Measurements from ENCODE around the gene KLF16.

Gene KLF16

DNA sequence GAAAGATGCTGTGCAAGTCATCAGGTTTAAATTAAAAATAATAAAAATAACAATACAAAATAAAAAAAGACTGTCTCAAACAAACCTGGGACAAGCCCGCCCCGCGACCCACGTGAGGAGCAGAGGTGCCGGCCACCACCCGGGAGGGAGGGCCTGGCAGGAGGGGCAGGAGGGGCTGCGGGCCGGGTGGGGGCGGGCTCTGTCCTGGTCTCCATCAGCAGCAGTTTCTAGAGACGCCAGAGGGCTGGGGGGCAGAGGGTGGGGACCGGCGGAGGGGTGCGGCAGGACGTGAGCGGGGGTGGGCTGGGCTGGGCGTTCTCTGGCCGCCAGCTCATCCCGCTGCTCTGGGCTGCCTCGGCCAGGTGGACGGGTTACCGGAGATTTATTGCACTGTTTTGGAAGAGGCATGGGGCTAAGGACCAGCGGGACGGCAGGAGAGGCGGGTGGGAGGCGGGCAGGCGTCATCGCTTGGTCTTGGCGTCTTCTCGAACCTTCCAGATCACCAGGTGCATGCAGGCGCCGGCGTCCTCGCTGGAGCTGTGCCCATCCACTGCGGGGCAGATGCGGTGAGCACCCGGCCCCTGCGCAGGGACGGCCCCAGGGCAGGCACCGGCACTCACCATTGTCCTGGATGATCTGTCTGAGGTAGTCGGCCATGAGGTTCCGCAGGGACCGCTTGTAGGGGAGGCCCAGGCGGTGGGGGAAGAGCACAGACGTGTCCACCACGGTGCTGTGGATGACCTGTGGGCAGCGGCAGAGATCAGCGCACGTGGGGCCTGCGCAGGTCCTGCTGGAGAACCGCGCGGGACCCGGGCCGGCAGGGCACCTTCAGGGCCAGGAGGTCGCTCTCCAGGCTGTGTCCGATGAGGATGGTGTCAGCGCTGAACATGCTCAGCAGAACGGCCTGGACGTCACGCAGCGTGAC, 47.5 kb downstream of the KLF16 start:
- Mint-ChIP-seq H3K9me3 (no peaks in the 10 kb centered on the region), H3K4me3 (no peak overlapping the region), H3K4me1 (peaks cover 13% of the 10 kb centered on the region)

DNA sequence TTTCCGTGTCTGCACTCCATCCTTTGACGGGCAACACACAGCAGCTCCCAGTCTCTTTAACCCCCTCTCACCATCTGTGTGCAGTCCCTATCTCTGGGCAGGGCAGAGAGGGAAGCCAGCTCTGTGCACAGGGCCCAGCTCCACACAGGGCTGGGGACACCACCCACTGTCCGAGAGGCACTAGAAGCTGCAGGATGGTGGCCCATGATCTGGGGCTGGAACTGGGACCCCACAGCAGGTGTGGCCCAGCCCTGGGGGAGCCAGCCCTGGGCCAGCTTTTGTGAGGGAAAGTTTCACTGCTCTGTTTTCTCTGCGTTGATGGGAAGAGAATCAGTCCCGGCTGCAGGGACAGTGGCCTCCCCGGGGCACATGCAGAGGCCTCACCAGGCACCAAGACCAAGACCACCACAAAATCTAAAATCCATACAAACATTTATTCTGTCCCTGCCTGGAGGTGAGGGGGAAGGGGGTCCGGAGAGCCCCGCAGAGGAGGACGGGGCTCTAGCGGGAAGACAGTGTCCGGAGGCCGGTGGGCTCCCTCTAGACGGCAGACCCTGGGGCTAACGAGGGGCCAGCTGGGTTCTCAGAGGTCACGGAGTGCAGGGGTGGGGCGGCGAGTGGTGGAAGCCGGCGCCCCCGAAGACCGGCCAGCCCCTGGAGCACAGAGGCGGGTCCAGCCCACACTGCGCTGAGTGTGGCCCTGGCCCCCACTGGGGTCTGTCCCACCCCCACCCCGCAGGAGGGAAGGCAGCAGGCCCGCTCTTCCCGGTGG, 48.4 kb downstream of the KLF16 start:
- Mint-ChIP-seq H3K36me3 (peaks cover 9% of the 10 kb centered on the region), H3K4me3 (no peak overlapping the region), H3K9me3 (no peaks in the 10 kb centered on the region), H3K4me1 (peaks cover 13% of the 10 kb centered on the region), H3K27ac (no peak overlapping the region), H3K27me3 (no peaks in the 10 kb centered on the region)
- no peak for DNase-seq (ENCODE audit: low spot score in 2 of 2)
- no peak for ATAC-seq (ENCODE audit: low read depth)

More for the DNA sequence above, 47.5 kb downstream of the KLF16 start:
- Mint-ChIP-seq H3K27me3 (no peaks in the 10 kb centered on the region), H3K36me3 (peaks cover 13% of the 10 kb centered on the region), H3K27ac (no peak overlapping the region)
- ATAC-seq (ENCODE audit: low read depth) (no peak), DNase-seq (ENCODE audit: low spot score in 2 of 2) (no peak)

DNA sequence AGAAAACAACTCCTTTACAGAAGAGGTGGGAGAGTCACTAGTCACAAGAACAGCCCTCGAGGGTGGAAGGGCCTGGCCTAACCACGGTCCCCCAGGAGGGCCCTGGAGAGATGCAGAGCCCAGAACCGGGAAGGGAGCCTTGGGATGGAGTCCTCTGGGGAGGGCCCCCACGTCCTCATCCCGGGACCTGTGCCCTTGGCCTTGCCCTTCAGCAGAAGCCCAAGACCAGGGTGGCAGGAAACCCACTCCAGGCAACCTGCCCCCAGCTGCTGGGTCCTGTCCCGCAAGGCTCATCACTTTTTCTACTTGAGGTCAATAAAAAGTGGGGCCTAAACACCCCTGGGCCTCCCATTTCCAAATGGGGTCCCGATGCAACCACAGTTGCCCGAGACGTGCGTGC, 49.0 kb downstream of the KLF16 start:
- ATAC-seq (ENCODE audit: low read depth) = no peak
- H3K4me1 Mint-ChIP-seq = peaks cover 13% of the 10 kb centered on the region
- no peak overlapping the region for H3K27ac Mint-ChIP-seq

DNA sequence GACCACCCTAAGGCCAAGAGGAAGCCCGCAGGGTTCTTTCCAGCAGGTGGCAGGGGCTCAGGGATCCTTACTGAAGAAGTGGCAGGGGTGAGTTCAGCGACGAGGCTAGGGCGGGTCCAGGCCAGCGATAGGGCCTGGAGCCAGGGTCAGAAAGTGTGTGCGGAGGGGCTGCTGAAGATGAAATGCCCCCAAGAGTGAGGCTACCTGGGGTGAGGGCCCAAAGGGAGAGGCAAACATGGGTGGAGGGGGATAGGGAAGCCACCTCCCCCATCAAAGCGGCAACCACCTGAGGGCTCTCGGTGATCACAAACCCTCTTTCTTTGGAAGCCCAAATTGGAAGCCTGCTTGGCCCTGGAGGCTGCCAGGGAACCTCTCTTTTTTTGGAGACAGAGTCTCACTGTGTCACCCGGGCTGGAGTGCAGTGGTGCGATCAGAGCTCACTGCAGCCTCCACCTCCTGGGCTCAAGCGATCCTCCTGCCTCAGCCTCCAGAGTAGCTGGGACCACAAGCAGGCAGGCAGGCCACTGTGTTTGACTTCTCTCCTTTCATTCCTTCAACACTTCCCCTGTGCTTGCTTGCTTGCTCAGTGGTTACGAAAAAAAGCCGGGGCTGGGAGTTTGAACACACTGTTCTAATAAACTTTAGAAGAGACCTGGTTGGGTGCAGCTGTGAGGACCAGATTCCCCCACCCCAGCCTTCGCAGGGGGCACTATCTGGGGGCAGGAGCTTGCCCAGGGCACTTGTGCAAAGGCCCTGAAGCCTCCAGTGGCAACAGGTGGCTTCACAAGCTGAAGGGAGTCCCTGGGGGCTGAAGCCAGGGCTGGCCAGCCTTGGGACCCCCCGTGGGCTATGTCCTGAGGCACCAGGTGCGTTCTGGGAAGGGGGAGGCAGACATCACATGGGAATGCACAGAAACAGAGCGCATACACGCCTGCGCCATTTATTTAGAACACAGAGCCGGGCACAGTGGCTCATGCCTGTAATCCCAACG, 49.9 kb downstream of the KLF16 start:
- peaks cover 9% of the 10 kb centered on the region for H3K36me3 Mint-ChIP-seq
- DNase-seq (ENCODE audit: low spot score in 2 of 2) (no peak), ATAC-seq (ENCODE audit: low read depth) (no peak)
- H3K4me3 Mint-ChIP-seq = peak overlapping the region; percentile 96
- H3K9me3 Mint-ChIP-seq = no peaks in the 10 kb centered on the region
- H3K4me1 Mint-ChIP-seq = peaks cover 13% of the 10 kb centered on the region
- no peaks in the 10 kb centered on the region for H3K27me3 Mint-ChIP-seq
- H3K27ac Mint-ChIP-seq = peak overlapping the region; percentile 74

More for the DNA sequence above, 49.0 kb downstream of the KLF16 start:
- no peaks in the 10 kb centered on the region for H3K9me3 Mint-ChIP-seq
- peaks cover 9% of the 10 kb centered on the region for H3K36me3 Mint-ChIP-seq
- no peak for DNase-seq (ENCODE audit: low spot score in 2 of 2)
- no peak overlapping the region for H3K4me3 Mint-ChIP-seq
- no peaks in the 10 kb centered on the region for H3K27me3 Mint-ChIP-seq

DNA sequence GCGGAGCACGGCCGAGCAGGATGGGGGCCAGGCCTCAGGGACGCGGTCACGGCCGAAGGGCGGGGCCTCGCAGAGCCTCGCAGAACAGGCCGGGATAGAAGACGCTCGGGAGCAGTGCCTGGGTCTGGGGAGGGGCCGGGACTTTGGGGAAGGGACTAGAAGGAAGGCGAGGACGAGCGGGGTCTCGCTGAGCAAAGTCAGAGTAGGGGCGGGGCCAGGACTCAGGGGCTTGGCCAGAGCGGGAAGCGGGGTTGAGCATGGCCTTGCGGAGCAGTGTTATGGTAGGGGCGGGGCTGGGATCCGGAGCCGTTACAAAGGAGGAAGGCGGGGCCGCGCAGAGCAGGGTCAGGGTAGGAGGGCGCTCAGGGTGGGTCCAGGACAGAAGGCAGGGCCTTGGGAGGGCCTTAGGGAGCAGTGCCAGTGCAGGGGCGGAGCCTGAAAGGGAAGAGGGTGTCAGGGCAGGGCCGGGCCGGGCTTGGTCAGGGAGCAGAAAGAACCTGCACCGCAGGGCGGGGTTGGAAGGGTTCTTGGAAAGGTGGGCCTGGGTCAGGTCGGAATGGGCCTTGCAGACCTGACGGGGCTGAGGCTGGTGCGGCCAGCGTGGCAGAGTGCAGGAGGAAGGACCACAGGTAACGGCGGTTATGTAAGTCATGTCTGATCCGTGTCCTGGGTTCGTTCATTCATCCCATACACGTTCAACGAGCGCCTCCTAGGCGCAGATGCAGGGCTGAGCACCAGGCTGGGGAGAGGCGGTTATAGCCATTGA, 50.8 kb downstream of the KLF16 start:
- peak; percentile 68 to 90 for DNase-seq (ENCODE audit: low spot score in 2 of 2)
- Mint-ChIP-seq H3K36me3 (peaks cover 6% of the 10 kb centered on the region), H3K27me3 (no peaks in the 10 kb centered on the region), H3K27ac (peak overlapping the region; percentile 74), H3K4me3 (peak overlapping the region; percentile 96), H3K9me3 (no peaks in the 10 kb centered on the region), H3K4me1 (peaks cover 13% of the 10 kb centered on the region)
- ATAC-seq (ENCODE audit: low read depth) = peak; percentile 79

DNA sequence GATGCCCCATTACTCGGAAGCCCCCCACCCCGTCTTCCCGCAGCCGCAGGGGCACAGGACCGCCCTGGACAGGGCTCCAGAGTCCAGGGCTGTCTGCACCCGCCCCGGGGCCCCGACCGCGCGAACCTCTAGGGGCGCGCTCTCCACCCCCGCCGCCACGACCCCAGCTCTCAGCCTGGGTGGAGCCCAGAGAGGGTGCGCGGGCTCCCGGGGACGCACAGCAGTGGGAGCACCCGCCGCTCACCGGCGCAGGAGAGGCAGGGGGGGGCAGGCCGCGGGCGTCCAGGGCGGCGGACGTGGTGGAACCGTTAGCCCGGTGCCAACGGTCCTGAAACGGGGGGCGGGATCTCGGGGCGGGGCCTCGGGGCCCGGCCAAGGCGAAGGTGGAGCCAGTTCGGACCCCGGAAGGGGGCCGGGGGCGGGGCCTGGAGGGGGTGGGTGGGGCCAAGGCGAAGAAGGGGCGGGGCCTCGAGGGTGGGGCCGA, 51.4 kb downstream of the KLF16 start, which contains the start of gene ATP8B3:
ATP8B3 (minus strand) TSS at position 335 of the 484 bp plus-strand sequence. CDS start 540 bp downstream, outside the sequence.
- H3K9me3 Mint-ChIP-seq = no peaks in the 10 kb centered on the region
- peak within 1 kb of the TSS; percentile 74 for H3K27ac Mint-ChIP-seq
- H3K4me3 Mint-ChIP-seq = peak within 1 kb of the TSS; percentile 96
- peaks cover 13% of the 10 kb centered on the region for H3K4me1 Mint-ChIP-seq
- DNase-seq (ENCODE audit: low spot score in 2 of 2) (no peak), ATAC-seq (ENCODE audit: low read depth) (peak; percentile 2)
- H3K36me3 Mint-ChIP-seq = peaks cover 6% of the 10 kb centered on the region
- no peaks in the 10 kb centered on the region for H3K27me3 Mint-ChIP-seq

DNA sequence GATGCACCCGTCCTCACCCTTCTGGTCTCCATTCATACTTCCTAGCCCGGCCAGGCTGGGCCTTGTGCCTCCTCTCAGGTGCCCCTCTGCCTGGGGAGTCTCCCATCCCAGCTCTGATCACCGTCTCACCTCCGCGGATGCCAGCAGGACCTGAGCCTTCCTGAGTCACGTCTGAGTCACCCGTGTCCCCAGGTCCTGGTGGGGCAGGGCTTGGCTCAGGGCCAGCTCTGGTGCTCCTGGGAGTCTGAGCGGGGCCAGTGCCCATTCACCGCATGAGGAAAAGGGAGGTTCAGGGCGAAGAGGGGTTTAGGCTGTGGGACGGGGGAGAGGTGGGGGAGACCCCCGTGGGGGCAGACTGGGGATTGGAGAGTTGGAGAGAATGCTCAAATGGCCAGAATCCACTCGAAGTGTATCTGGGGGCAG, 51.9 kb downstream of the KLF16 start:
- H3K36me3 Mint-ChIP-seq = peaks cover 4% of the 10 kb centered on the region
- no peaks in the 10 kb centered on the region for H3K9me3 Mint-ChIP-seq
- DNase-seq (ENCODE audit: low spot score in 2 of 2) (no peak), ATAC-seq (ENCODE audit: low read depth) (no peak)
- peaks cover 13% of the 10 kb centered on the region for H3K4me1 Mint-ChIP-seq
- H3K27ac Mint-ChIP-seq = no peak overlapping the region
- H3K4me3 Mint-ChIP-seq = peak overlapping the region; percentile 76
- no peaks in the 10 kb centered on the region for H3K27me3 Mint-ChIP-seq

DNA sequence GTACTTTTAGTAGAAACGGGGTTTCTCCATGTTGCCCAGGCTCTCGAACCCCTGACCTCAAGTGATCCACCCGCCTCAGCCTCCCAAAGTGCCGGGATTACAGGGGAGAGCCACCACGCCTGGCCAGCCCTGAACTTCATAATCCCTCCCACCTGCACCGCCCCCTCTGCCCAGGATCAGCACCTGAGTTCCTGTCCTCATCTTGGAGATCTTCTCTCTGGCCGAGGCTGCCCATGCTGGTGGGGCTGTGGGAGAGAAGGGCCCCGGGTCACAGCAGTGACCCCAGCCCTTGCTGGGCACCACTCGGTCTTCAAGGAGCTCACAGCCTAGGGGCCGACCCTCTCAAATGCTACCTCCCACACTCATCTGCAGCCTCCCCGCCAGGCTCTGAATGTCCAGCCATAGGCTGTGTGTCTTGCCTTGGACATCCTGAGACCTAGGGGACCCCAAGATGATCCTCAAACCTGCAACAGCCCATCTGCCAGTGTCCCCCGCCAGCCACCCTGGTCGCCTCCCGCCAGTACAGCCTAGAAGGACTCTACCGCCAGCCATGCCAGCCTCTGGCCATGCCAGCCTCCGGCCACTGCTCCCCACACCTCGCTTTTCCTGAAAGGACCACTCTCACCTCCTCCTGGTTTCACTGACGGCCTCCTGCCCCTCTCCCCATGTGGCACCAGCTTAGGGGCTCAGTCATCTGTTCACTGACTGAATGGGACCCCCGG, 52.8 kb downstream of the KLF16 start:
- Mint-ChIP-seq H3K27me3 (no peaks in the 10 kb centered on the region), H3K36me3 (peaks cover 2% of the 10 kb centered on the region), H3K27ac (no peak overlapping the region), H3K9me3 (no peaks in the 10 kb centered on the region), H3K4me1 (peaks cover 13% of the 10 kb centered on the region), H3K4me3 (peak overlapping the region; percentile 43)
- no peak for ATAC-seq (ENCODE audit: low read depth)
- DNase-seq (ENCODE audit: low spot score in 2 of 2) = no peak

DNA sequence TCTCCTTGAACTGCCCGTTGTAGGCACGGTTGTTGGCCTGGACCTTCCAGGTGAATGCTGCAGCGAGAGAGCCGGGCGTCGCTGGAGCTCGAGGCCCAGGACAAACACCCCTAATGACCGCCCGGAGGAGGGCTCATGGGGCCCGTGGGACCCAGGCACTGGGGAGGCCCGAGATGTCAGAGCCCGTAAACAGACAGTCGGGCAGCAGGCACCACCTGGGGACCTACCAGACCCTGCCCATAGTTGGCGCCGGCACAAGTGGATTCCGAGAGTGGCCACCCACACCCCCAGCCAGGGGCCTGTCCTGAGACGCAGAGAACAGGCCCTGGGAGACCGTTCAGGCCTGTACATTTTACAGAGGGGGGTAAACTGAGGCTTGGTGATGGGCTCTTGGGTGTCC, 53.7 kb downstream of the KLF16 start:
- no peaks in the 10 kb centered on the region for H3K9me3 Mint-ChIP-seq
- peaks cover 13% of the 10 kb centered on the region for H3K4me1 Mint-ChIP-seq
- H3K36me3 Mint-ChIP-seq = no peaks in the 10 kb centered on the region
- no peak for DNase-seq (ENCODE audit: low spot score in 2 of 2)
- H3K27ac Mint-ChIP-seq = no peak overlapping the region
- no peaks in the 10 kb centered on the region for H3K27me3 Mint-ChIP-seq
- H3K4me3 Mint-ChIP-seq = no peak overlapping the region
- no peak for ATAC-seq (ENCODE audit: low read depth)

DNA sequence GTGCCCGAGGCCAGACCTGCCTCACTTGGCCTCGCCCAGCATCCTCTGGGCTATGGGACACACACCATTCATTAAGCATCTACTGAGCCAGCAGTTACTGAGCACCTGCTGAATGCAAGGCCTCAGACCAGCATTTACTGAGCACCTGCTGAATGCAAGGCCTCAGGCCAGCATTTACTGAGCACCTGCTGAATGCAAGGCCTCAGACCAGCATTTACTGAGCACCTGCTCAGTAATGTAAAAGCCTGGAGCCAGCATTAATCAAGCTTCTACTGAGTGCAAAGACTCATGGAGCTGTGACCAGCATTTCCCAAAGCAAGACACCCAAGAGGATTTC, 55.0 kb downstream of the KLF16 start:
- H3K27me3 Mint-ChIP-seq = no peaks in the 10 kb centered on the region
- ATAC-seq (ENCODE audit: low read depth) = no peak
- no peak overlapping the region for H3K4me3 Mint-ChIP-seq
- H3K27ac Mint-ChIP-seq = no peak overlapping the region
- H3K4me1 Mint-ChIP-seq = peaks cover 13% of the 10 kb centered on the region
- H3K9me3 Mint-ChIP-seq = no peaks in the 10 kb centered on the region
- DNase-seq (ENCODE audit: low spot score in 2 of 2) = no peak
- no peaks in the 10 kb centered on the region for H3K36me3 Mint-ChIP-seq

DNA sequence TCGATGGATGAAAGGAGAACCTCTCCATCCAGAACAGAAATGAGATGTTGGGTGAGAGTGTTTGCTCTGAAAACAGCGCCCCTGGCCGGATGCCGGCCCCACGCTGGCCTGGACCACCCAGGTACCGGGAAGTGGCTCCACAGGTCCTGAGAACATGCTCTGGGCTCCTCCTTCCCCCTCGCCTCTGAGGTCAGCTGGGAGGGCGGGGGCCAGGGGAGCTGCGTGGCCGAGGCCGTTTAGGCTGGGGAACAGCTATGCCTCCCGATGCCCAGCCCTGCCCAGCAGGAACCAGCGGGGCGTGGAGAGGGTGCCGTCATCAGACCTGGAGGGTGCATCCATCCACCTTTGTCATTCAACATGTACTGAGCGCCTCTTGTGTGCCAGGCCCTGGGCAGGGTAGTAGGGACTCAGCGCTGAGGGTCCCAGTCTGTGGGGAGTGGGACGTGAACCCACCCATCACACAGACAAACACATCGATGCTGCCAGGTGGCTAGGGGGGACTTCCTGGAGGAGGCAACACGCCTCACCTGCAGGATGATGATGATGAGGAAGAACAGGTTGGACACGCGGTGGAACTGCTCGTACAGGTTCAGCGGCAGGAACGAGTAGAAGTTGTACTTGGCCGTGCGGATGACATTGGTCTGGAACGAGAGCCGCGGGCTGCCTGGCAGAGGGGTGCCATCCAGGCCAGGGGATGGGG, 55.5 kb downstream of the KLF16 start:
- H3K27me3 Mint-ChIP-seq = no peaks in the 10 kb centered on the region
- H3K36me3 Mint-ChIP-seq = no peaks in the 10 kb centered on the region
- DNase-seq (ENCODE audit: low spot score in 2 of 2) = no peak
- no peak overlapping the region for H3K27ac Mint-ChIP-seq
- ATAC-seq (ENCODE audit: low read depth) = no peak
- no peaks in the 10 kb centered on the region for H3K9me3 Mint-ChIP-seq
- no peak overlapping the region for H3K4me3 Mint-ChIP-seq
- H3K4me1 Mint-ChIP-seq = peaks cover 9% of the 10 kb centered on the region
